PFSK-1 (cell line): Measurements from ENCODE around the gene BCAS3.

ENCODE experiments used
- FOXP2 ChIP-seq: optimal IDR thresholded peaks from 2 replicates; pipeline ENCODE3; 2011; ENCODE audit warnings: borderline replicate concordance, control low read depth, inconsistent platforms; ENCODE audit not compliant: insufficient read depth; ENCODE audit errors: extremely low read length, extremely low read depth
- POLR2AphosphoS5 ChIP-seq: IDR thresholded peaks from 2 replicates; pipeline ENCODE4 v1.6.1; 2012; ENCODE audit warnings: low read depth, mild to moderate bottlenecking, control low read depth, low read length, moderate library complexity
- SIN3A ChIP-seq: IDR thresholded peaks from 2 replicates; pipeline ENCODE4 v1.6.1; 2012; ENCODE audit warnings: mild to moderate bottlenecking, low read length, moderate library complexity, borderline replicate concordance; ENCODE audit not compliant: insufficient read depth
- TAF1 ChIP-seq: IDR thresholded peaks from 2 replicates; pipeline ENCODE4 v1.6.1; 2012; ENCODE audit warnings: low read length, control low read depth, borderline replicate concordance; ENCODE audit not compliant: insufficient read depth

- TF ChIP-seq TAF1 = no peak
- no peak for TF ChIP-seq POLR2AphosphoS5
- TF ChIP-seq SIN3A = no peak
- no peak for TF ChIP-seq FOXP2
Measured at GRCh38 chr17:61178284-61178683, 500.6 kb downstream of the BCAS3 start.
